Vagina (tissue), 2 donors: ENCODE results near the gene GEMIN7. TPM values are rescaled to one million over a fixed set of nuclear protein-coding genes. Genes with fewer than 3 reads are reported as not detected.
A peak's percentile ranks its signal among the peaks of the same experiment; 100 is the strongest.

Experiments used
- DNase-seq, 2 donors: peaks; one replicate each; pipeline ENCODE4 v3.0.0-alpha.2; 2017; ENCODE audit errors: extremely low spot score in 2 of 2
- H3K27ac ChIP-seq: fragments of 200-600 bp; sonication (generic); one replicate; pipeline ENCODE4 v1.5.1; 2019
- H3K27me3 ChIP-seq: fragments of 200-600 bp; sonication (generic); one replicate; pipeline ENCODE4 v1.5.1; 2019
- H3K36me3 ChIP-seq, 2 donors: fragments of 200-600 bp; sonication (generic); one replicate each; pipeline ENCODE4 v1.5.1; 2017 to 2019
- H3K4me1 ChIP-seq: fragments of 200-600 bp; sonication (generic); one replicate; pipeline ENCODE4 v1.5.1; 2019
- H3K4me3 ChIP-seq, 2 donors: fragments of 200-600 bp; sonication (generic); 1 replicate in 1 of 2; 2 replicates in 1 of 2; pipeline ENCODE4 v1.5.1; 2016 to 2019
- H3K9me3 ChIP-seq: fragments of 200-600 bp; sonication (generic); one replicate; pipeline ENCODE4 v1.5.1; 2019
- CTCF ChIP-seq, 3 experiments: fragments of 450-650 bp in 2 of 3; fragments of 200-600 bp in 1 of 3; sonication (generic) in 1 of 3; IDR thresholded peaks; one replicate each; pipeline ENCODE4 v1.5.1; 2017 to 2019; ENCODE audit warnings: antibody characterized with exemption in 3 of 3, mild to moderate bottlenecking in 2 of 3, moderate library complexity in 2 of 3
- POLR2A ChIP-seq, 2 donors: fragments of 450-650 bp; IDR thresholded peaks; one replicate each; pipeline ENCODE4 v1.6.1; 2017; ENCODE audit warnings: antibody characterized with exemption in 2 of 2, mild to moderate bottlenecking in 2 of 2, moderate library complexity in 2 of 2
- POLR2AphosphoS5 ChIP-seq, 2 donors: sonication (generic); formaldehyde crosslinking; IDR thresholded peaks; one replicate each; pipeline ENCODE4 v1.9.0; 2017; ENCODE audit warnings: antibody characterized with exemption in 2 of 2, mild to moderate bottlenecking in 2 of 2, low read depth in 1 of 2; ENCODE audit not compliant: insufficient read depth in 1 of 2
- intact Hi-C: fragments of 100-400 bp; cut with DNase I; formaldehyde crosslinking; loops from one replicate; pipeline ENCODE4 v1.15.1; 2023
- total RNA-seq: library from RNA; depleted of rRNA; stranded (reverse); fragments of >200 nt; gene quantifications from one replicate; pipeline ENCODE4 v1.2.3, GENCODE V29; 2016

Gene GEMIN7
- total RNA-seq, 1 donor from 2014 or later: 42.0 TPM

GRCh38 chr19:45099467-45100191 lies 20.6 kb downstream of the GEMIN7 start:
- Histone ChIP-seq H3K9me3 (no peaks in the 10 kb centered on the region), H3K4me1 (peaks cover 100% of the 10 kb centered on the region), H3K27me3 (no peaks in the 10 kb centered on the region), H3K4me3 (no peak overlapping the region), H3K36me3 (no peaks in the 10 kb centered on the region), H3K27ac (peak overlapping the region; percentile 88)
- intact Hi-C loops: no loop called here
- TF ChIP-seq POLR2AphosphoS5 (IDR thresholded peaks at IDR 0.05; ENCODE audit: insufficient read depth in 1 of 2, low read depth in 1 of 2) (no peak), POLR2A (IDR thresholded peaks at IDR 0.05) (no peak), CTCF (IDR thresholded peaks at IDR 0.05) (no peak)
- DNase-seq: no peak

GRCh38 chr19:45100201-45100600 lies 21.1 kb downstream of the GEMIN7 start:
- peak overlapping the region; percentile 88 for H3K27ac ChIP-seq
- intact Hi-C loops: no loop called here
- peaks cover 97% of the 10 kb centered on the region for H3K4me1 ChIP-seq
- TF ChIP-seq POLR2AphosphoS5 (IDR thresholded peaks at IDR 0.05; ENCODE audit: insufficient read depth in 1 of 2, low read depth in 1 of 2): no peak
- no peak for TF ChIP-seq CTCF (IDR thresholded peaks at IDR 0.05)
- TF ChIP-seq POLR2A (IDR thresholded peaks at IDR 0.05): no peak
- no peaks in the 10 kb centered on the region for H3K9me3 ChIP-seq
- H3K4me3 ChIP-seq: no peak overlapping the region
- no peaks in the 10 kb centered on the region for H3K27me3 ChIP-seq
- no peaks in the 10 kb centered on the region for H3K36me3 ChIP-seq
- no peak for DNase-seq

GRCh38 chr19:45100846-45101252 lies 21.8 kb downstream of the GEMIN7 start:
- Histone ChIP-seq H3K4me1 (peaks cover 91% of the 10 kb centered on the region), H3K4me3 (no peak overlapping the region), H3K36me3 (no peaks in the 10 kb centered on the region), H3K27me3 (no peaks in the 10 kb centered on the region), H3K9me3 (no peaks in the 10 kb centered on the region), H3K27ac (no peak overlapping the region)
- intact Hi-C loops: no loop called here
- TF ChIP-seq CTCF (IDR thresholded peaks at IDR 0.05): no peak
- no peak for DNase-seq

GRCh38 chr19:45101806-45102205 lies 22.7 kb downstream of the GEMIN7 start:
- no peak for TF ChIP-seq POLR2A (IDR thresholded peaks at IDR 0.05)
- DNase-seq: no peak
- Histone ChIP-seq H3K27me3 (no peaks in the 10 kb centered on the region), H3K9me3 (no peaks in the 10 kb centered on the region), H3K4me3 (no peak overlapping the region), H3K36me3 (no peaks in the 10 kb centered on the region), H3K4me1 (peaks cover 81% of the 10 kb centered on the region), H3K27ac (no peak overlapping the region)
- intact Hi-C loops: no loop called here

GRCh38 chr19:45102481-45102880 lies 23.4 kb downstream of the GEMIN7 start:
- Histone ChIP-seq H3K36me3 (no peaks in the 10 kb centered on the region), H3K27ac (peak overlapping the region; percentile 70), H3K27me3 (no peaks in the 10 kb centered on the region), H3K4me3 (no peak overlapping the region), H3K9me3 (no peaks in the 10 kb centered on the region), H3K4me1 (peaks cover 74% of the 10 kb centered on the region)
- TF ChIP-seq POLR2AphosphoS5 (IDR thresholded peaks at IDR 0.05; ENCODE audit: insufficient read depth in 1 of 2, low read depth in 1 of 2) (no peak), POLR2A (IDR thresholded peaks at IDR 0.05) (no peak), CTCF (IDR thresholded peaks at IDR 0.05) (no peak)
- no peak for DNase-seq
- intact Hi-C loops: no loop called here
